HEK293T (cell line): ENCODE data around the gene NKAIN2.
A peak's percentile ranks its signal among the peaks of the same experiment; 100 is the strongest.

Experiments used
- BHLHE40 ChIP-seq: fragments of 450-650 bp; IDR thresholded peaks from 2 replicates; pipeline ENCODE4 v1.6.1; 2016; ENCODE audit warnings: mild to moderate bottlenecking, moderate library complexity, borderline replicate concordance
- ELF4 ChIP-seq: fragments of 450-650 bp; IDR thresholded peaks from 2 replicates; pipeline ENCODE4 v1.6.1; 2017; ENCODE audit warnings: antibody characterized with exemption
- FOXA1 ChIP-seq: fragments of 450-650 bp; IDR thresholded peaks from 2 replicates; pipeline ENCODE4 v1.6.1; 2016; ENCODE audit warnings: mild to moderate bottlenecking
- FOXK2 ChIP-seq: fragments of 450-650 bp; IDR thresholded peaks from 2 replicates; pipeline ENCODE4 v1.6.1; 2016; ENCODE audit warnings: mild to moderate bottlenecking
- FOXM1 ChIP-seq: fragments of 450-650 bp; IDR thresholded peaks from 2 replicates; pipeline ENCODE4 v1.6.1; 2017; ENCODE audit warnings: mild to moderate bottlenecking, borderline replicate concordance
- L3MBTL2 ChIP-seq: fragments of 450-650 bp; conservative IDR thresholded peaks from 2 replicates; pipeline ENCODE4 v1.6.1; 2016; ENCODE audit warnings: mild to moderate bottlenecking
- LEF1 ChIP-seq: fragments of 450-650 bp; IDR thresholded peaks from 2 replicates; pipeline ENCODE4 v1.6.1; 2017; ENCODE audit warnings: mild to moderate bottlenecking, borderline replicate concordance
- SP1 ChIP-seq: fragments of 450-650 bp; IDR thresholded peaks from 2 replicates; pipeline ENCODE4 v1.6.1; 2017
- SUZ12 ChIP-seq: fragments of 450-650 bp; IDR thresholded peaks from 2 replicates; pipeline ENCODE4 v1.6.1; 2016; ENCODE audit warnings: mild to moderate bottlenecking
- TARDBP ChIP-seq: fragments of 450-650 bp; IDR thresholded peaks from 2 replicates; pipeline ENCODE4 v1.6.1; 2016
- ZNF384 ChIP-seq: fragments of 450-650 bp; IDR thresholded peaks from 2 replicates; pipeline ENCODE4 v1.6.1; 2016
- TF ChIP-seq, protein P1 (sequence below): fragments of 450-650 bp; IDR thresholded peaks from 2 replicates; pipeline ENCODE4 v1.6.1; 2016

DNA sequence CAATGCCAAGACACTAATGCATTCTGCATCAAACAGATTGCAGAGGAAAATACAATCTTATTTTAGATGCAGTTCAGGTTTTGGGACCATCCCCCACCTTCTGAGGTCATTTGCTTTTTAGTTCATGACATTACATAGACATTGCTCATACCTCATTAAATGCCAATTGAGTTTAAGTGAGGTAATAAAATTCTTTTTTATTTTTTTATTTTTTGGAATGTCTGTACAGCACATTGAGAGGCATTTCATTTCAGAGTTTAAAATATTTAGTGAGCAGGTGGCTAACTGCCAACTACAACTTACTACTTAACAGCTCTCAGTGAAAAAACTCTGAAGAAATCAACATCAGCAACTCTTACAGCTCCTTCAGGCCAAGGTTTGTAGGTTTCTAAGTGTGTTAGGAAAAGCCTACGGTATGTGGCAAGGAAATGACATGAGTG is 676.3 kb downstream of the NKAIN2 start:
- TF ChIP-seq L3MBTL2 (no peak), ELF4 (no peak), FOXA1 (no peak), ZNF384 (peak; percentile 88), SP1 (no peak), BHLHE40 (no peak), SUZ12 (no peak), LEF1 (no peak), FOXM1 (no peak), FOXK2 (no peak), TARDBP (no peak)
- TF ChIP-seq, protein P1, sequence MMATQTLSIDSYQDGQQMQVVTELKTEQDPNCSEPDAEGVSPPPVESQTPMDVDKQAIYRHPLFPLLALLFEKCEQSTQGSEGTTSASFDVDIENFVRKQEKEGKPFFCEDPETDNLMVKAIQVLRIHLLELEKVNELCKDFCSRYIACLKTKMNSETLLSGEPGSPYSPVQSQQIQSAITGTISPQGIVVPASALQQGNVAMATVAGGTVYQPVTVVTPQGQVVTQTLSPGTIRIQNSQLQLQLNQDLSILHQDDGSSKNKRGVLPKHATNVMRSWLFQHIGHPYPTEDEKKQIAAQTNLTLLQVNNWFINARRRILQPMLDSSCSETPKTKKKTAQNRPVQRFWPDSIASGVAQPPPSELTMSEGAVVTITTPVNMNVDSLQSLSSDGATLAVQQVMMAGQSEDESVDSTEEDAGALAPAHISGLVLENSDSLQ, result no peak; the same call in 1 of the 2 replicates
